Right lobe of liver (tissue), 4 donors: ENCODE results near the gene CDYL2.

Experiments used
- POLR2A ChIP-seq: fragments of 450-650 bp; IDR thresholded peaks from one replicate; pipeline ENCODE4 v1.6.1; 2017; ENCODE audit warnings: antibody characterized with exemption, mild to moderate bottlenecking
- TF ChIP-seq, protein P1 (sequence below), 4 donors: fragments of 200-600 bp in 3 of 4; fragments of 450-650 bp in 1 of 4; IDR thresholded peaks; one replicate each; pipeline versions ENCODE4 v1.5.1 to v1.8.0; 2016 to 2022; ENCODE audit warnings: antibody characterized with exemption in 4 of 4, mild to moderate bottlenecking in 2 of 4
- donor health status: DM: no; HTN: no; CAD: no.
- donor health status: DM: no; HTN: no; CAD: no.
- donor health status: DM: no; HTN: yes; CAD: no.

DNA sequence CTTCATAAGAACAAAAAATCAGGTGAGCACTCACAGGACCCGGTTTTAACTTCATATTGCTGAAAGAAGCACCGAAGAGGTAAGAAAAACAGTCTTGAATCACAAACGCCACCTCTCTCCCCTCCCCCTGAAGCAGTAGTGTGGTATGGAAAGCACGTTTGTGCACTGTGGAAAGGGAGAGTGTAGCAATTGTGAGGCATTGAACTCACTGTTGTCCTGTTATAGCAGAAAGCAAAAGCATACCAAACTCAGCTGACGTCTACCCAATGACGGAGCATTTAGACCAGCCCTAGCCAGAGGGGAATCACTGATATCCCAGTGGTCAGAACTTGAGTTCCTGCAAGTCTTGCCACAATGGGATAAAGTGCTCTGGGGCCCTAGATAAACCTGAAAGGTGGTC lies 164.8 kb downstream of the CDYL2 start:
- TF ChIP-seq, protein P1, sequence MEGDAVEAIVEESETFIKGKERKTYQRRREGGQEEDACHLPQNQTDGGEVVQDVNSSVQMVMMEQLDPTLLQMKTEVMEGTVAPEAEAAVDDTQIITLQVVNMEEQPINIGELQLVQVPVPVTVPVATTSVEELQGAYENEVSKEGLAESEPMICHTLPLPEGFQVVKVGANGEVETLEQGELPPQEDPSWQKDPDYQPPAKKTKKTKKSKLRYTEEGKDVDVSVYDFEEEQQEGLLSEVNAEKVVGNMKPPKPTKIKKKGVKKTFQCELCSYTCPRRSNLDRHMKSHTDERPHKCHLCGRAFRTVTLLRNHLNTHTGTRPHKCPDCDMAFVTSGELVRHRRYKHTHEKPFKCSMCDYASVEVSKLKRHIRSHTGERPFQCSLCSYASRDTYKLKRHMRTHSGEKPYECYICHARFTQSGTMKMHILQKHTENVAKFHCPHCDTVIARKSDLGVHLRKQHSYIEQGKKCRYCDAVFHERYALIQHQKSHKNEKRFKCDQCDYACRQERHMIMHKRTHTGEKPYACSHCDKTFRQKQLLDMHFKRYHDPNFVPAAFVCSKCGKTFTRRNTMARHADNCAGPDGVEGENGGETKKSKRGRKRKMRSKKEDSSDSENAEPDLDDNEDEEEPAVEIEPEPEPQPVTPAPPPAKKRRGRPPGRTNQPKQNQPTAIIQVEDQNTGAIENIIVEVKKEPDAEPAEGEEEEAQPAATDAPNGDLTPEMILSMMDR (IDR thresholded peaks at IDR 0.05) = no peak
- no peak for TF ChIP-seq POLR2A
